OCI-LY3 (cell line): ENCODE measurements around the gene ANXA4.

ENCODE experiments used
- EZH2phosphoT487 ChIP-seq: fragments of 200-600 bp; shearing (Covaris generic); IDR thresholded peaks from 2 replicates; pipeline ENCODE4 v1.6.1; 2018; ENCODE audit warnings: antibody characterized with exemption, mixed run types, low read depth
- TF ChIP-seq, protein P1 (sequence below): fragments of 200-600, 300-600 bp; sonication (generic); IDR thresholded peaks from 2 replicates; pipeline ENCODE4 v1.5.1; 2014; ENCODE audit warnings: antibody characterized with exemption, low read length, low read depth

- TF ChIP-seq, protein P1, sequence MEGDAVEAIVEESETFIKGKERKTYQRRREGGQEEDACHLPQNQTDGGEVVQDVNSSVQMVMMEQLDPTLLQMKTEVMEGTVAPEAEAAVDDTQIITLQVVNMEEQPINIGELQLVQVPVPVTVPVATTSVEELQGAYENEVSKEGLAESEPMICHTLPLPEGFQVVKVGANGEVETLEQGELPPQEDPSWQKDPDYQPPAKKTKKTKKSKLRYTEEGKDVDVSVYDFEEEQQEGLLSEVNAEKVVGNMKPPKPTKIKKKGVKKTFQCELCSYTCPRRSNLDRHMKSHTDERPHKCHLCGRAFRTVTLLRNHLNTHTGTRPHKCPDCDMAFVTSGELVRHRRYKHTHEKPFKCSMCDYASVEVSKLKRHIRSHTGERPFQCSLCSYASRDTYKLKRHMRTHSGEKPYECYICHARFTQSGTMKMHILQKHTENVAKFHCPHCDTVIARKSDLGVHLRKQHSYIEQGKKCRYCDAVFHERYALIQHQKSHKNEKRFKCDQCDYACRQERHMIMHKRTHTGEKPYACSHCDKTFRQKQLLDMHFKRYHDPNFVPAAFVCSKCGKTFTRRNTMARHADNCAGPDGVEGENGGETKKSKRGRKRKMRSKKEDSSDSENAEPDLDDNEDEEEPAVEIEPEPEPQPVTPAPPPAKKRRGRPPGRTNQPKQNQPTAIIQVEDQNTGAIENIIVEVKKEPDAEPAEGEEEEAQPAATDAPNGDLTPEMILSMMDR, result no peak
- no peak for TF ChIP-seq EZH2phosphoT487
Observed at GRCh38 chr2:69779258-69780001, 37.5 kb downstream of the ANXA4 start.
